ENCODE data around the gene SNX19.

The SNX19 gene

DNA sequence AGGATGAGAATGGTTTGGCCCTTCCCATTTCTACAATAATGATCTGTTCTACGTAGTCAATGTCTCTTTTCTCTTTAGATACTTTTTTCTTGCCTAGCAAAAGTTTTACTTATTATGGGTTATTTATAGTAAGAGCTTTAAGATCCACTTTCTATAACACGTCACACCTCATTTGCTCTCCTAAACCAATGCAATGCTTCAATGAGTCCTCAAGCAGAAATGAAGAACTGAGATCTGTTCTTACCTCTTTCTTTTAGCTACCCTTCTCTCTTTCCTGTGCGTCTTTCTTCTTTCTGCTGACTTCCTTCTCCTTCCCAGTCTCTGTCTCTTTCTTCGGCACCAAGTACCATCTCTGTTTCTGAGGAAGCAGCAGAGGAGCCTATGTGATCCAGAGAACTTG is 61.8 kb downstream of the SNX19 start:
- H3K27ac Mint-ChIP-seq: no peak overlapping the region
- H3K4me1 Mint-ChIP-seq: peaks cover 9% of the 10 kb centered on the region
- no peaks in the 10 kb centered on the region for H3K36me3 Mint-ChIP-seq (ENCODE audit: low read depth)
- peaks cover 20% of the 10 kb centered on the region for H3K9me3 Mint-ChIP-seq
- H3K4me3 Mint-ChIP-seq: no peak overlapping the region
- no peaks in the 10 kb centered on the region for H3K27me3 Mint-ChIP-seq (ENCODE audit: low read depth)
- TF ChIP-seq, protein P1, sequence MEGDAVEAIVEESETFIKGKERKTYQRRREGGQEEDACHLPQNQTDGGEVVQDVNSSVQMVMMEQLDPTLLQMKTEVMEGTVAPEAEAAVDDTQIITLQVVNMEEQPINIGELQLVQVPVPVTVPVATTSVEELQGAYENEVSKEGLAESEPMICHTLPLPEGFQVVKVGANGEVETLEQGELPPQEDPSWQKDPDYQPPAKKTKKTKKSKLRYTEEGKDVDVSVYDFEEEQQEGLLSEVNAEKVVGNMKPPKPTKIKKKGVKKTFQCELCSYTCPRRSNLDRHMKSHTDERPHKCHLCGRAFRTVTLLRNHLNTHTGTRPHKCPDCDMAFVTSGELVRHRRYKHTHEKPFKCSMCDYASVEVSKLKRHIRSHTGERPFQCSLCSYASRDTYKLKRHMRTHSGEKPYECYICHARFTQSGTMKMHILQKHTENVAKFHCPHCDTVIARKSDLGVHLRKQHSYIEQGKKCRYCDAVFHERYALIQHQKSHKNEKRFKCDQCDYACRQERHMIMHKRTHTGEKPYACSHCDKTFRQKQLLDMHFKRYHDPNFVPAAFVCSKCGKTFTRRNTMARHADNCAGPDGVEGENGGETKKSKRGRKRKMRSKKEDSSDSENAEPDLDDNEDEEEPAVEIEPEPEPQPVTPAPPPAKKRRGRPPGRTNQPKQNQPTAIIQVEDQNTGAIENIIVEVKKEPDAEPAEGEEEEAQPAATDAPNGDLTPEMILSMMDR (IDR thresholded peaks at IDR 0.05; ENCODE audit: unreplicated experiment in 3 of 3): no peak

GRCh38 chr11:130852589-130852988 is 63.7 kb downstream of the SNX19 start:
- Mint-ChIP-seq H3K27me3 (ENCODE audit: low read depth) (no peaks in the 10 kb centered on the region), H3K9me3 (peaks cover 20% of the 10 kb centered on the region), H3K4me3 (no peak overlapping the region), H3K4me1 (no peaks in the 10 kb centered on the region), H3K36me3 (ENCODE audit: low read depth) (no peaks in the 10 kb centered on the region), H3K27ac (no peak overlapping the region)
- TF ChIP-seq, protein P1 (IDR thresholded peaks at IDR 0.05; ENCODE audit: unreplicated experiment in 3 of 3): no peak

GRCh38 chr11:130850185-130850944 is 65.9 kb downstream of the SNX19 start:
- Mint-ChIP-seq H3K9me3 (peaks cover 12% of the 10 kb centered on the region), H3K36me3 (ENCODE audit: low read depth) (no peaks in the 10 kb centered on the region), H3K4me3 (no peak overlapping the region), H3K4me1 (no peaks in the 10 kb centered on the region), H3K27me3 (ENCODE audit: low read depth) (peaks cover 4% of the 10 kb centered on the region), H3K27ac (no peak overlapping the region)
- TF ChIP-seq, protein P1 (IDR thresholded peaks at IDR 0.05; ENCODE audit: unreplicated experiment in 3 of 3): no peak

- Mint-ChIP-seq H3K27me3 (ENCODE audit: low read depth) (peaks cover 4% of the 10 kb centered on the region), H3K4me1 (no peaks in the 10 kb centered on the region), H3K4me3 (no peak overlapping the region), H3K27ac (no peak overlapping the region), H3K36me3 (ENCODE audit: low read depth) (no peaks in the 10 kb centered on the region), H3K9me3 (peaks cover 11% of the 10 kb centered on the region)
- TF ChIP-seq, protein P1 (IDR thresholded peaks at IDR 0.05; ENCODE audit: unreplicated experiment in 3 of 3): no peak
These were observed 67.1 kb downstream of the SNX19 start for GRCh38 chr11:130849215-130849568.

- H3K27me3 Mint-ChIP-seq (ENCODE audit: low read depth): peaks cover 4% of the 10 kb centered on the region
- H3K27ac Mint-ChIP-seq: no peak overlapping the region
- no peaks in the 10 kb centered on the region for H3K4me1 Mint-ChIP-seq
- no peak overlapping the region for H3K4me3 Mint-ChIP-seq
- H3K36me3 Mint-ChIP-seq (ENCODE audit: low read depth): no peaks in the 10 kb centered on the region
- TF ChIP-seq, protein P1 (IDR thresholded peaks at IDR 0.05; ENCODE audit: unreplicated experiment in 3 of 3): no peak
- peaks cover 11% of the 10 kb centered on the region for H3K9me3 Mint-ChIP-seq
These were observed 67.7 kb downstream of the SNX19 start for GRCh38 chr11:130848361-130849214.

Data from nephron (organoid).